ENCODE data around the gene RNF13. TPM values are rescaled to one million over a fixed set of nuclear protein-coding genes. Genes with fewer than 3 reads are reported as not detected.

The RNF13 gene
- total RNA-seq, 3 donors from 2014 or later = 52.6 to 85.0 (median 64.9) TPM

- no peak for ATAC-seq
- TF ChIP-seq CTCF (IDR thresholded peaks at IDR 0.05) = no peak
- Histone ChIP-seq H3K9me3 (no peaks in the 10 kb centered on the region), H3K36me3 (ENCODE audit: low read depth) (no peaks in the 10 kb centered on the region), H3K4me1 (ENCODE audit: low read depth) (no peaks in the 10 kb centered on the region), H3K4me3 (no peak overlapping the region)
- intact Hi-C loops (cut with DNase I, micrococcal nuclease) = no loop called here
- no peak for DNase-seq
Observed at GRCh38 chr3:149801195-149801594, 11.8 kb upstream of the RNF13 start.

GRCh38 chr3:149801639-149802038, 11.4 kb upstream of the RNF13 start:
- no peaks in the 10 kb centered on the region for H3K4me1 ChIP-seq (ENCODE audit: low read depth)
- intact Hi-C loops (cut with DNase I, micrococcal nuclease) = no loop called here
- TF ChIP-seq CTCF (IDR thresholded peaks at IDR 0.05) = no peak
- ATAC-seq (no peak), DNase-seq (no peak)
- no peaks in the 10 kb centered on the region for H3K9me3 ChIP-seq
- no peaks in the 10 kb centered on the region for H3K36me3 ChIP-seq (ENCODE audit: low read depth)
- H3K4me3 ChIP-seq = no peak overlapping the region

GRCh38 chr3:149806171-149806778, 6.7 kb upstream of the RNF13 start:
- intact Hi-C loops (cut with DNase I, micrococcal nuclease) = no loop called here
- Histone ChIP-seq H3K4me1 (ENCODE audit: low read depth) (no peaks in the 10 kb centered on the region), H3K36me3 (ENCODE audit: low read depth) (no peaks in the 10 kb centered on the region), H3K9me3 (no peaks in the 10 kb centered on the region), H3K4me3 (no peak overlapping the region)
- no peak for TF ChIP-seq CTCF (IDR thresholded peaks at IDR 0.05)
- ATAC-seq (no peak), DNase-seq (no peak)

- peak; percentile 72 for TF ChIP-seq CTCF (IDR thresholded peaks at IDR 0.05)
- peak; percentile 38 to 81 (median 42) for DNase-seq
- no peaks in the 10 kb centered on the region for H3K4me1 ChIP-seq (ENCODE audit: low read depth)
- H3K36me3 ChIP-seq (ENCODE audit: low read depth) = no peaks in the 10 kb centered on the region
- no peak for ATAC-seq
- intact Hi-C loops (cut with DNase I, micrococcal nuclease) = no loop called here
- H3K9me3 ChIP-seq = no peaks in the 10 kb centered on the region
- H3K4me3 ChIP-seq = no peak overlapping the region
Observed at GRCh38 chr3:149808209-149808829, 4.7 kb upstream of the RNF13 start.

GRCh38 chr3:149809699-149810098, 3.3 kb upstream of the RNF13 start:
- intact Hi-C loops (cut with DNase I, micrococcal nuclease) = no loop called here
- no peaks in the 10 kb centered on the region for H3K9me3 ChIP-seq
- no peak overlapping the region for H3K4me3 ChIP-seq
- ATAC-seq (no peak), DNase-seq (no peak)
- TF ChIP-seq CTCF (IDR thresholded peaks at IDR 0.05) = no peak
- H3K36me3 ChIP-seq (ENCODE audit: low read depth) = no peaks in the 10 kb centered on the region
- H3K4me1 ChIP-seq (ENCODE audit: low read depth) = peaks cover 6% of the 10 kb centered on the region

Measured in mucosa of descending colon (tissue), 3 donors.